HepG2 (cell line): Measurements from ENCODE around the gene SLC19A1. TPM values are rescaled to one million over a fixed set of nuclear protein-coding genes. Genes with fewer than 3 reads are reported as not detected.

Experiments used
- AGO1 ChIP-seq: fragments of 200-400 bp; formaldehyde crosslinking; IDR thresholded peaks from 2 replicates; pipeline ENCODE4 v1.6.1; 2017; ENCODE audit warnings: mild to moderate bottlenecking, low read depth, low read length, moderate library complexity; ENCODE audit not compliant: poor library complexity, severe bottlenecking
- ARNT2 ChIP-seq: sonication (generic); formaldehyde crosslinking; IDR thresholded peaks from 2 replicates; pipeline ENCODE4 v1.8.0; 2022; ENCODE audit warnings: mild to moderate bottlenecking, low read depth, missing genetic modification reagents, moderate library complexity
- CREBL2 ChIP-seq: sonication (generic); formaldehyde crosslinking; IDR thresholded peaks from 2 replicates; pipeline ENCODE4 v1.8.1; 2023; ENCODE audit warnings: missing genetic modification reagents, mild to moderate bottlenecking, borderline replicate concordance
- HNF1B ChIP-seq: sonication (generic); formaldehyde crosslinking; IDR thresholded peaks from 2 replicates; pipeline ENCODE4 v1.5.1; 2020; ENCODE audit warnings: mild to moderate bottlenecking, moderate library complexity, missing genetic modification reagents
- POLR2A ChIP-seq, 2 experiments: IDR thresholded peaks; 2 replicates each; pipeline ENCODE4 v1.6.1; 2011; ENCODE audit warnings: low read depth in 2 of 2, low read length in 2 of 2, mild to moderate bottlenecking in 1 of 2, moderate library complexity in 1 of 2; ENCODE audit not compliant: insufficient read depth in 1 of 2
- PRDM15 ChIP-seq: sonication (generic); formaldehyde crosslinking; IDR thresholded peaks from 2 replicates; pipeline ENCODE4 v1.4.0; 2020; ENCODE audit warnings: missing genetic modification reagents
- SOX5 ChIP-seq: IDR thresholded peaks from 2 replicates; pipeline ENCODE4 v1.6.1; 2016; ENCODE audit warnings: borderline replicate concordance
- SRF ChIP-seq: IDR thresholded peaks from 2 replicates; pipeline ENCODE4 v1.6.1; 2011; ENCODE audit warnings: mild to moderate bottlenecking, low read depth, low read length, moderate library complexity
- TEAD2 ChIP-seq: sonication (generic); formaldehyde crosslinking; IDR thresholded peaks from 2 replicates; pipeline ENCODE4 v1.9.0; 2021; ENCODE audit warnings: missing genetic modification reagents
- TGIF2 ChIP-seq: IDR thresholded peaks from 2 replicates; pipeline ENCODE4 v1.6.1; 2016; ENCODE audit warnings: control low read depth, missing compliant biosample characterization
- ZFP91 ChIP-seq: sonication (generic); formaldehyde crosslinking; IDR thresholded peaks from 2 replicates; pipeline ENCODE4 v1.9.0; 2022; ENCODE audit warnings: missing genetic modification reagents, mild to moderate bottlenecking, borderline replicate concordance
- ZNF180 ChIP-seq: sonication (generic); formaldehyde crosslinking; IDR thresholded peaks from 2 replicates; pipeline ENCODE4 v1.4.0; 2020; ENCODE audit warnings: low read depth, missing genetic modification reagents, borderline replicate concordance
- ZNF207 ChIP-seq: fragments of 450-650 bp; IDR thresholded peaks from 2 replicates; pipeline ENCODE4 v1.6.1; 2016; ENCODE audit warnings: antibody characterized with exemption, borderline replicate concordance
- ZNF550 ChIP-seq: sonication (generic); formaldehyde crosslinking; IDR thresholded peaks from 2 replicates; pipeline ENCODE4 v1.4.0; 2020; ENCODE audit warnings: mild to moderate bottlenecking, missing genetic modification reagents, borderline replicate concordance
- ZNF558 ChIP-seq: sonication (generic); formaldehyde crosslinking; IDR thresholded peaks from 2 replicates; pipeline ENCODE4 v1.9.0; 2022; ENCODE audit warnings: mild to moderate bottlenecking, missing genetic modification reagents, borderline replicate concordance
- ZNF609 ChIP-seq: sonication (generic); formaldehyde crosslinking; IDR thresholded peaks from 2 replicates; pipeline ENCODE4 v1.4.0; 2020; ENCODE audit warnings: mild to moderate bottlenecking, missing genetic modification reagents, borderline replicate concordance
- ZZZ3 ChIP-seq: sonication (generic); formaldehyde crosslinking; IDR thresholded peaks from 2 replicates; pipeline ENCODE4 v1.4.0; 2020; ENCODE audit warnings: missing genetic modification reagents, mild to moderate bottlenecking, borderline replicate concordance
- polyA plus RNA-seq, 8 experiments: library from polyadenylated mRNA; depleted of rRNA in 3 of 8; stranded (reverse) in 7 of 8; unstranded in 1 of 8; fragments of >200 nt; fragmentation: Illumina TruSeq in 4 of 8; extraction: Trizol in 4 of 8; gene quantifications; 2 replicates each; pipeline versions ENCODE4 v1.2.1 to v1.2.3, GENCODE V29; 2011 to 2016; ENCODE audit warnings: low read depth in 4 of 8, missing spikeins in 1 of 8, mixed read lengths in 1 of 8; ENCODE audit not compliant: insufficient read depth in 1 of 8
- total RNA-seq, 5 experiments: library from RNA; depleted of rRNA; stranded (reverse); fragments of >200 nt; fragmentation: Illumina TruSeq; extraction: Trizol; gene quantifications; 2 replicates each; pipeline ENCODE4 v1.2.3, GENCODE V29; 2016; ENCODE audit warnings: low read depth in 1 of 5

Gene SLC19A1
- total and polyA plus RNA-seq, 2 of the 13 experiments (the other 11 are each of a cell fraction or from before 2014, with no cell fraction given), result 21.8 to 23.0 TPM

GRCh38 chr21:45554477-45555175 is 12.4 kb upstream of the SLC19A1 start (continued):
- TF ChIP-seq PRDM15 (no peak), ZNF558 (CRISPR knock-in tag) (no peak), POLR2A (IDR thresholded peaks at IDR 0.05; ENCODE audit: insufficient read depth in 1 of 2, low read depth in 2 of 2, low read length in 2 of 2) (no peak), AGO1 (peak; percentile 53), CREBL2 (no peak), SRF (no peak), ZNF180 (CRISPR knock-in tag) (no peak), TGIF2 (CRISPR knock-in tag) (no peak), TEAD2 (CRISPR knock-in tag) (no peak), SOX5 (0 out of 2 replicates have a peak, but pooled peaks have one; percentile 12), ZFP91 (CRISPR knock-in tag) (no peak), ZZZ3 (CRISPR knock-in tag) (no peak), HNF1B (no peak), ZNF207 (no peak), ZNF550 (CRISPR knock-in tag) (no peak), ZNF609 (CRISPR knock-in tag) (no peak), ARNT2 (CRISPR knock-in tag) (peak; percentile 59; the same call in 1 of the 2 replicates)
